Gastroesophageal sphincter (tissue), 3 donors: ENCODE measurements around the gene ADORA3.

ENCODE experiments used
- EP300 ChIP-seq: sonication (generic); formaldehyde crosslinking; IDR thresholded peaks from one replicate; pipeline ENCODE4 v1.6.1; 2017; ENCODE audit warnings: antibody characterized with exemption, mild to moderate bottlenecking
- TF ChIP-seq, protein P1 (sequence below), 4 experiments: fragments of 200-600 bp in 2 of 4; fragments of 450-650 bp in 2 of 4; sonication (generic) in 1 of 4; IDR thresholded peaks; one replicate each; pipeline ENCODE4 v1.5.1; 2017 to 2019; ENCODE audit warnings: antibody characterized with exemption in 4 of 4, mild to moderate bottlenecking in 2 of 4, moderate library complexity in 2 of 4

GRCh38 chr1:111450185-111450584 lies 53.2 kb downstream of the ADORA3 start:
- TF ChIP-seq, protein P1, sequence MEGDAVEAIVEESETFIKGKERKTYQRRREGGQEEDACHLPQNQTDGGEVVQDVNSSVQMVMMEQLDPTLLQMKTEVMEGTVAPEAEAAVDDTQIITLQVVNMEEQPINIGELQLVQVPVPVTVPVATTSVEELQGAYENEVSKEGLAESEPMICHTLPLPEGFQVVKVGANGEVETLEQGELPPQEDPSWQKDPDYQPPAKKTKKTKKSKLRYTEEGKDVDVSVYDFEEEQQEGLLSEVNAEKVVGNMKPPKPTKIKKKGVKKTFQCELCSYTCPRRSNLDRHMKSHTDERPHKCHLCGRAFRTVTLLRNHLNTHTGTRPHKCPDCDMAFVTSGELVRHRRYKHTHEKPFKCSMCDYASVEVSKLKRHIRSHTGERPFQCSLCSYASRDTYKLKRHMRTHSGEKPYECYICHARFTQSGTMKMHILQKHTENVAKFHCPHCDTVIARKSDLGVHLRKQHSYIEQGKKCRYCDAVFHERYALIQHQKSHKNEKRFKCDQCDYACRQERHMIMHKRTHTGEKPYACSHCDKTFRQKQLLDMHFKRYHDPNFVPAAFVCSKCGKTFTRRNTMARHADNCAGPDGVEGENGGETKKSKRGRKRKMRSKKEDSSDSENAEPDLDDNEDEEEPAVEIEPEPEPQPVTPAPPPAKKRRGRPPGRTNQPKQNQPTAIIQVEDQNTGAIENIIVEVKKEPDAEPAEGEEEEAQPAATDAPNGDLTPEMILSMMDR (IDR thresholded peaks at IDR 0.05), result no peak
- TF ChIP-seq EP300, result no peak
